A549 (cell line): ENCODE results near the gene TNF.

Experiments
- CHD4 ChIP-seq: fragments of 200-600 bp; sonication (generic); IDR thresholded peaks from 2 replicates; pipeline ENCODE4 v1.6.1; 2016; ENCODE audit warnings: antibody characterized with exemption, mild to moderate bottlenecking, borderline replicate concordance
- MAZ ChIP-seq: fragments of 150-350 bp; IDR thresholded peaks from 2 replicates; pipeline ENCODE4 v1.6.1; 2014; ENCODE audit warnings: antibody characterized with exemption, low read depth, low read length, borderline replicate concordance
- POLR2A ChIP-seq: IDR thresholded peaks from 2 replicates; pipeline ENCODE4 v1.6.1; 2012; ENCODE audit warnings: mild to moderate bottlenecking, low read length
- RAD21 ChIP-seq, 2 experiments: fragments of >200 bp in 1 of 2; sonication (Bioruptor Twin) in 1 of 2; formaldehyde crosslinking in 1 of 2; IDR thresholded peaks in 1 of 2; conservative IDR thresholded peaks in 1 of 2; 2 replicates in 1 of 2; 3 replicates in 1 of 2; pipeline ENCODE4 v1.6.1; 2012 to 2018; ENCODE audit warnings: inconsistent platforms in 1 of 2
- SREBF2 ChIP-seq: fragments of 450-650 bp; IDR thresholded peaks from 2 replicates; pipeline ENCODE4 v1.6.1; 2014; ENCODE audit warnings: mild to moderate bottlenecking, moderate library complexity
- TF ChIP-seq, protein P1 (sequence below): fragments of >200 bp; sonication (Bioruptor Twin); formaldehyde crosslinking; IDR thresholded peaks from 3 replicates; pipeline ENCODE4 v1.5.1; 2016

DNA sequence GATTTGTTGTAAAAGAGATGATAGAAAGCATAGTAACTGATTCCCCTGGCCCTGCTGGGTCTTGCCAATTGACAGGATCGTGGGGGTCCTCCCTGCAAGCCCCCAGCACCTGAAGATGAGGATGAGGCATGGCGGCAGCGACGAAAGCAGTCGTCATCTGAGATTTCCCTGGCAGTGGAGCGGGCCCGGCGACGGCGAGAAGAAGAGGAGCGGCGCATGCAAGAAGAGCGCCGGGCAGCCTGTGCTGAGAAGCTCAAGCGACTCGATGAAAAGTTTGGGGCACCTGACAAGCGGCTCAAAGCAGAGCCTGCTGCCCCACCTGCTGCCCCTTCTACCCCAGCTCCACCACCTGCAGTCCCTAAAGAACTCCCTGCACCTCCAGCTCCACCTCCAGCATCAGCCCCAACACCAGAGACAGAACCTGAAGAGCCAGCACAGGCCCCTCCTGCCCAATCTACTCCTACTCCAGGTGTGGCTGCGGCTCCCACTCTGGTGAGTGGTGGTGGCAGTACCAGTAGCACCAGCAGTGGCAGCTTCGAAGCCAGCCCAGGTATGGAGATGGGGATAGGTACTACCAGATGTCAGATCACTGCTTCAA, 52.4 kb downstream of the TNF start:
- TF ChIP-seq, protein P1, sequence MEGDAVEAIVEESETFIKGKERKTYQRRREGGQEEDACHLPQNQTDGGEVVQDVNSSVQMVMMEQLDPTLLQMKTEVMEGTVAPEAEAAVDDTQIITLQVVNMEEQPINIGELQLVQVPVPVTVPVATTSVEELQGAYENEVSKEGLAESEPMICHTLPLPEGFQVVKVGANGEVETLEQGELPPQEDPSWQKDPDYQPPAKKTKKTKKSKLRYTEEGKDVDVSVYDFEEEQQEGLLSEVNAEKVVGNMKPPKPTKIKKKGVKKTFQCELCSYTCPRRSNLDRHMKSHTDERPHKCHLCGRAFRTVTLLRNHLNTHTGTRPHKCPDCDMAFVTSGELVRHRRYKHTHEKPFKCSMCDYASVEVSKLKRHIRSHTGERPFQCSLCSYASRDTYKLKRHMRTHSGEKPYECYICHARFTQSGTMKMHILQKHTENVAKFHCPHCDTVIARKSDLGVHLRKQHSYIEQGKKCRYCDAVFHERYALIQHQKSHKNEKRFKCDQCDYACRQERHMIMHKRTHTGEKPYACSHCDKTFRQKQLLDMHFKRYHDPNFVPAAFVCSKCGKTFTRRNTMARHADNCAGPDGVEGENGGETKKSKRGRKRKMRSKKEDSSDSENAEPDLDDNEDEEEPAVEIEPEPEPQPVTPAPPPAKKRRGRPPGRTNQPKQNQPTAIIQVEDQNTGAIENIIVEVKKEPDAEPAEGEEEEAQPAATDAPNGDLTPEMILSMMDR = no peak
- TF ChIP-seq POLR2A = no peak
- no peak for TF ChIP-seq RAD21 (conservative IDR thresholded peaks at IDR 0.05 in 1 of 2, IDR thresholded peaks at IDR 0.05 in 1 of 2)
- TF ChIP-seq SREBF2 = no peak
- no peak for TF ChIP-seq CHD4
- no peak for TF ChIP-seq MAZ
